HTERT RPE-1 (cell line): ENCODE measurements around the gene NUTM2F.
"Not testable (repeated sequence)": the region's sequence is repeated elsewhere in the genome, so short reads cannot be mapped to it uniquely, and the experiment has no call there.

Experiments used
- in situ Hi-C: fragments of 300-500 bp; cut with MboI; formaldehyde crosslinking; loops from 4 replicates; pipeline ENCODE4 v1.14.3; 2020; ENCODE audit warnings: low sequenced_read_pairs

Gene NUTM2F, protein sequence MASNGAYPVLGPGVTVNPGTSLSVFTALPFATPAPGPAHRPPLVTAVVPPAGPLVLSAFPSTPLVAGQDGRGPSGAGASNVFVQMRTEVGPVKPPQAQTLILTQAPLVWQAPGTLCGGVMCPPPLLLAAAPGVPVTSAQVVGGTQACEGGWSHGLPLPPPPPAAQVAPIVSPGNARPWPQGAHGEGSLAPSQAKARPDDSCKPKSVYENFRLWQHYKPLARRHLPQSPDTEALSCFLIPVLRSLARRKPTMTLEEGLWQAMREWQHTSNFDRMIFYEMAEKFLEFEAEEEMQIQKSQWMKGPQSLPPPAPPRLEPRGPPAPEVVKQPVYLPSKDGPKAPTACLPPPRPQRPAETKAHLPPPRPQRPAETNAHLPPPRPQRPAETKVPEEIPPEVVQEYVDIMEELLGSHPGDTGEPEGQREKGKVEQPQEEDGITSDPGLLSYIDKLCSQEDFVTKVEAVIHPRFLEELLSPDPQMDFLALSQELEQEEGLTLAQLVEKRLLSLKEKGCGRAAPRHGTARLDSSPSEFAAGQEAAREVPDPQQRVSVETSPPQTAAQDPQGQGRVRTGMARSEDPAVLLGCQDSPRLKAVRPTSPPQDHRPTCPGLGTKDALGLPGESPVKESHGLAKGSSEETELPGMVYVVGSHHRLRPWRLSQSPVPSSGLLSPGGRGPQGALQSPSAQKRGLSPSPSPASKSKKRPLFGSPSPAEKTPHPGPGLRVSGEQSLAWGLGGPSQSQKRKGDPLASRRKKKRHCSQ

DNA sequence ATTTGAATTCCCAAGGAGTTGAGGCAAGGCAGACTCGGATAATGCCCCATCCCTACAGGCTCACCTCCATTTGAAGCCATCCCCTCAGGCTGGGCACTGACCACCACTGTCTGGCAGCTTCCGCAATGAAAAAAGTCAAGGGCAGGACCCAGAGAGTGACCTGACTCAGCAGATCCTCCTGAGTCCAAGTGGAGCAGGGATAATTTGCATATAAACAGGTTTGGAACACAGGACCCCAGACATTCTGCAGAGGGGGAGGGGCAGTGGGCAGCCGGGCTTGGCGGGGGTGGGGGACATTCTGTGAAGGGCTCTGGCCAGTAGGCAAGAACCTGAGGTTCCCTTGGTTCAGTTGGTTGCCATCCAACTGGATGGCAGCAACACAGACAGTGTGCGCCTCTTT is at the start of gene NUTM2F:
Gene NUTM2F (minus strand): TSS at position 101 of the 400 bp plus-strand sequence. CDS start 21 bp downstream, at position 80.
- in situ Hi-C loops, result not testable (repeated sequence)

DNA sequence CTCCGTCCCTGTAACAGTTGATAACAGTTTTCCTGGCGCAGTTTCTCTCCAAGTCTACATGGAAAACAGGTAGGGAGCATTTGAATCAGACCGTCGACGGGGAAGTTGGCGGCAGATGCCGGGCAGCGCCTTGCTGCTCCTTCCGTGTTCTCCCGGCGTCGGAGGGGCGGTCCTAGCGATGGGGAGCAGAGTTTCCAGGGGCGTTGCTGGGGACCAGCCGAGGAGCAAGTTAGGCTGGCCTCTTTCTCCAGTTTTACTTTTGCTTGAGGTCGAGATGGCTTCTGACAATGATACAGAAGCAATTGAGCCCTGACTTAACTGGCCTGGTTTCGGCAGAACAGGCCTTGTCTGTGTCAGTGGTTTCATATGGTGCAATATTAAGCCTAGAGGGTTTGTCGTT is 46.8 kb upstream of the NUTM2F start:
- in situ Hi-C loops, result not testable (repeated sequence)

DNA sequence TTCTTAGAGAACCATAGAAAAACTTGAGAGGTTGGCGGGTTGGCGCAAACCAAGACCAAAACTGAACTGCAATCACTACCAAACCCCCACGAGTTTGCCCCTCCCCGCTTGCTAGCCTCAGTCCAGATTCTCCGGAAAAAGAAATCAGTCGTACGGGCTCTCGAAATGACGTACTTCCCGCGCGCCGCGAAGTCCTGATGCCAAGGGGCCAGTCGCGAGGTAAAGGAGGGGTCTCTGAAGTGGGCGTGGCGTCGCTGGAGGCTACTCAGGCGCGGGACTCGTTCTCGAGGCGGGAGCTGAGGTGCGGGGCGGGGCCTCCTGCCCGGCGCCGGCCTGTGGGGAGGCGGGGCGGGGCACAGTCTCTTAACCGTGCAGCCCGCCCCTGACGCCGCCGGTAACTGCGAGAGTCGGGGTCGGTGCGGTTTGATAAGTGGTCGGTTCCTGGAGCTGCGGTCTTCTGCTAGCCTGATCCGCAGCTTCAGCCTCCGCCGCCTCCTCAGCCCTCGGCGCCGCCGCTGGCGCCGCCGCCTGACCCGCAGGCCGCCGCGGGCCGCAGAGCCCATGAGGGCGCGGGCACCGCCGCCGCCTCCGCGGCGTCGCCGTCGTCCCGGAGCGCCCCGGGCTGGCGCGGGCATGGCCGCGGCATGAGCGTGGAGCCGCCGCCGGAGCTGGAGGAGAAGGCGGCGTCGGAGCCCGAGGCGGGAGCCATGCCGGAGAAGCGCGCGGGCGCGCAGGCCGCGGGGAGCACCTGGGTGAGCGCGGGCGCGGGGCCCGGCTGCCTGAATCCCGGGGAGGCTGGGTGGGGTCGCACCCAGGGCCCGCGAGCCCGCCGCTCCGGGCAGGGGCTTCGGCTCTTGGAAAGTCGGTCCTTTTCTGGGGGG is 46.0 kb upstream of the NUTM2F start:
- in situ Hi-C loops, result not testable (repeated sequence)

DNA sequence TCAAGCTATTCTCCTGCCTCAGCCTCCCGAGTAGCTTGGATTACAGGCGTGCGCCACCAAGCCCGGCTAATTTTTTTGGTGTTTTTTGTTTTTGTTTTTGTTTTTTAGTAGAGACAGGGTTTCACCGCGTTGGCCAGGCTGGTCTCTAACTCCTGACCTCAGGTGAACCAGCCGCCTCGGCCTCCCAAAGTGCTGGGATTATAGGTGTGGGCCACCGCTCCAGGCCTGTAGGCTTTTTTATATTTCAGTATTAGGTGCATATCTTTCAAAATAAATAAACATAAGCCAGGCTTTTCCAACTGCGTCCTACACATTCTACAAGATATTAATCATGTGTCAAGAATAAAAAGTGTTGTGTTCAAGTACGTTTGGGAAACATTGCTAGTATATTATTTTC is 45.3 kb upstream of the NUTM2F start:
- in situ Hi-C loops, result not testable (repeated sequence)

DNA sequence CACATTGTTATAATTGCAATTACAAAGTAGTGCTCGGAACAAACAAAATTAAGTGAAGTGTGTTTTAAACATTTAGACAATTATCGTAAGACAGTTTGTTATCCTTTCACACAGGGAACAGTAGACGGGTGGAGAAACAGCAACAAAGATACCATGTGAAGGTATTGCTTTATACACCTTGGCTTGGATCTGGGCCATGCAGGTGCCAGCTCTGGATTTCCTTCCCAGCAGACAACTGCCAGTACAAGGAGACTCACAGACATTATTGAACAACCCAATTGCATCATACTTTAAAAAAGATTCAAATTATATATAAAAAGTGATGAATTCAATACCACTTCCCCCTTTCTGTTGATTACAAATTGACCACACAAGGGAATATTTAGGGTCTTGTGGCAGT is 41.8 kb upstream of the NUTM2F start:
- in situ Hi-C loops, result not testable (repeated sequence)

DNA sequence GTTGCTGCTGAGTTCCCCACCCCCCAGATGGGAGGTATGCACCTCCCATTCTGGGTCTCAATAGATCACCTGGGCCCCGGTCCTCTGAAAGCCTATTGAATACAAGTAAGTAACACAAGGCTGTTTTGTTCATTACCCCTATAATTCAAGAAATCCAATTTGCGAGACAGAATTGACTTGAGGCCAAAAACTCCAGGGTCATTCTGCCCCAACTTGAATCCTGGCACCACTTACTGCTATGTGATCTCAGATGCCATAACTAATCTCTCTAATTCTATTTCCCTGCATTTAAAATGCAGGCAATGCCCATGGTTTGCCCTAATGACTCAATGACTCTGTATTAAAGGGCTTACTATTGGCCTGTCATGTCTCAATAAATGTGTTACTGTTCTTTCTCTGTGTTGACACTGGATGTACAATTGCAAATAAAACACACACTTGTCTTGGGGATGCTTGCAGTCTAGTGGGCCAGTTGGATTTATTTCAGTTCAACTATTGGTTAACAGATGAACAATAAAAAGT is 35.7 kb upstream of the NUTM2F start:
- in situ Hi-C loops, result not testable (repeated sequence)

DNA sequence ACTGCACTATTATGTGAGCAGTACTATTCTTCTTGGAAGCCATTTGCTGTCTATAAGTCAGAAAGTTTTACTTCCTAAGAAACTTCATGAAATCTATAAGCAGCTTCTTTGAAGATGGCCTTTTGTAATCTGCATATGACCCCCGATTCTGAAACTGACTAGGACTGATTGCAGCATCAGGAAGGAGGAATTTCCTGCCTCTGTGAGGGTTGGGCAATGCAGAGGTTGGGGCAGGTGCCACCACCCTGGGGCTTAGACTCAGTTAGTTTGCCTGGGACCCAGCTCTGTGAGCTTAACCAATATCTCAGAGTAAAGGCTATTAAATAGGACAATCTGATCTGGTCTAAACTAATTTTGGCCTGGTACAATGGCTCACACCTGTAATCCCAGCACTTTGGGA is 28.7 kb upstream of the NUTM2F start:
- in situ Hi-C loops, result not testable (repeated sequence)

DNA sequence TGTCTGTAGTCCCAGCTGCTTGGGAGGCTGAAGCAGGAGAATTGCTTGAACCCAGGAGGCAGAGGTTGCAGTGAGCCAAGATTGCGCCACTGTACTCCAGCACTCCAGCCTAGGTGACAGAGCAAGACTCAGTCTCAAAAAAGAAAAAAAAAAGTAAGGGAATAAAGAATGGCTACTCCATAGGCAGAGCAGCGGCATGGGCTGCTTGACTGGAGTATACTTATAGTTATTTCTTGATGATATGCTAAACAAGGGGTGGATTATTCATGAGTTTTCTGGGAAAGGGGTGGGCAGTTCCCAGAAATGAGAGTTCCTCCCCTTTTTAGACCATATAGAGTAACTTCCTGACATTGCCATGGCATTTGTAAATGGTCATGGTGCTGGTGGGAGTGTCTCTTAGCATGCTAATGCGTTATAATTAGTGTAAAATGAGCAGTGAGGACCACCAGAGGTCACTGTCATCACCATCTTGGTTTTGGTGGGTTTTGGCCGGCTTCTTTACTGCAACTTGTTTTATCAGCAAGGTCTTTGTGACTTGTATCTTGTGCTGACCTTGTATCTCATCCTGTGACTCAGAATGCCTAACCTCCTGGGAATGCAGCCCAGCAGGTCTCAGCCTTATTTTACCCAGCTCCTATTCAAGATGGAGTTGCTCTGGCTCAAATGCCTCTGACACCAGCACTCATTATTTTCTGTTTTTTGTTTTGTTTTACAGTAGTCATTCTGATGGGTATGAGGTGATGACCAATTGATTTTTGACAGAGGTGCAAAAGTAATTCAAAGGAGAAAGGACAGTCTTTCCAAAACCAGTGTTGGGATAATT is 23.7 kb upstream of the NUTM2F start:
- in situ Hi-C loops, result not testable (repeated sequence)

DNA sequence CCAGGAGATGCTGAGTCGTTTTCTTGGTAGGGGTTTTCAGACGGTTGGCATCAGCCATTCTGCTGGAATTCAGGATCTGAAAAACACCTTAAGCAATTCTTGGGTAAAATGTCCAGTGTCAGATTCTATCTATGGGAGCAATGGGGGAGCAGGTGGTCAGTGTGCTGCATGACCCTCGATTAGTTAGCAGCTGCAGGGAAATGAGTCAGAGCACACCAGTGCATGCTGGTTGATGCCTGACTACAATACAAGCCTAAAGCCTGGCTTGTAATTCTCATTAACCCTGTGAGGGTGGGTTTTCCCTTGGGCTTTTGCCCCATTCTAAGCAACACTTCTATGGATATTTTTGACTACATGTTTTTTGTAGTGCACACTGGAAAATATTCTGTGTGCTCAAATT is 20.3 kb upstream of the NUTM2F start:
- in situ Hi-C loops, result not testable (repeated sequence)

DNA sequence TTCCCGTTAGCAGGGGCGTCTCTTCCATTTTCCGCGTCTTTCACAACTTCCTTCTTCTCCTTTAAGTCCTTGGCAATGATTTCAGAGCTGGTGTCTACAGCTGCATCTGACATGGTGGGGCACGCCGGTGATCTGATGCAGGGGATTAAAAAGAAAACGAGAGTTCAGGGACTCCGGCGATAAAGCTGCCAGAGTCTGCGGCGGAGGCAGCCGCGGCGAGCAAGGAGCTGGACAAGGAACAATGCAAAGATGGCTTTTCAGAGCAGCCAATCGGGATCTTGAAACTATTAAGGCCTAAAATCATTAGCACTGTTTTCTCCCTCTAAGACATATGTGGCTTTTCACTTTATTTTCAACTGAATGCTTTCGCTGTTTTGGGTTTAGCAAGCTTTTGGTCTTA is 19.0 kb upstream of the NUTM2F start:
- in situ Hi-C loops, result not testable (repeated sequence)

DNA sequence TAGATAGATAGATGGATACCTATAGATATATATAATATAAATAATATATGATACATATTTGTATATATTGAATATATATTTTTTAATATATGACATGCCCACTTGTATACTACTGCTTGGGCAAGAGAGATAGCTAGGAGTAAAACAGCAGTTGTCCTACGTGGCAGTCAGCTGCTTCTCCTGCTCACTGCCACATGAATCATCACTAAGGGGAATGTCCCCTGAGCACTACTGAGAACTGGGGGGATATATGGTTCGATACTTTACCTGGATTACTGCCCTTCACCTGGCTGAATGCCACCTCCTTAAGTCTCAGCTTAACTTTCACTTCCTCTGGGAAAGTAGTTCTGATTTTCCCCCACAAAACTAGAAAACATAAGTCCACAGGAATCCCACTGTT is 13.3 kb upstream of the NUTM2F start:
- in situ Hi-C loops, result not testable (repeated sequence)

DNA sequence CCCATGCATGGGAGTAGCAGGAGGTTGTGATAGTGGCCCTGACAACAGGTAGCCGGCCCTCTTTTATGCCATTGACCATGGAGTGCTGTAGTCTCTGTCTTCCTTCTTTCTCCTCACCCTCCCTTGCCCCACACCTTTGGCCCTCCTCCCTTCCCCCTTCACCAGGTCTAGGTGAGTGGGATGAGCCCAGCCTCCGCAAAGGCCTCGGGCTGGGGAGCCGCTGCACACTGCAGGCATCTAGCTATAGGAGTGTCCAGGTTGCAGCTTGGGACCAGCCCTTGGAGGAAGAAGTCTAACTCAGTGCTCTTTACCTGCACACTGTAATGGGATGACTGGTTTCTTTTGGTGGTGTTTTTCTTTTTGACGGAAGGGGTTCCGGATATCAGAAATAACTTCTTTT is 12.3 kb upstream of the NUTM2F start:
- in situ Hi-C loops, result not testable (repeated sequence)

DNA sequence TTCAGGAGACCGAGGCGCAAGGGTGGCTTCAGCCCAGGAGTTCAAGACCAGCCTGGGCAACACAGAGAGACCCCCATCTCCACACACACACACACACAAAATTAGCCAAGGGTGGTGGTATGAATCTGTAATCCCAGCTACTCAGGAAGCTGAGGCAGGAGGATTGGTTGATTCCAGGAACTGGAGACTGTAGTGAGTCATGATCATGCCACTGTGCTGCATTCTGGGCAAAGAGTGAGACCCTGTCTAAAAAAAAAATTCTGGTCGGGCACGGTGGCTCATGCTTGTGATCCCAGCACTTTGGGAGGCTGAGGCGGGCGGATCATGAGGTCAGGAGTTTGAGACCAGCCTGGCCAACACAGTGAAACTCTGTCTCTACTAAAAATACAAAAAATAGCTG is 11.2 kb upstream of the NUTM2F start:
- in situ Hi-C loops, result not testable (repeated sequence)

DNA sequence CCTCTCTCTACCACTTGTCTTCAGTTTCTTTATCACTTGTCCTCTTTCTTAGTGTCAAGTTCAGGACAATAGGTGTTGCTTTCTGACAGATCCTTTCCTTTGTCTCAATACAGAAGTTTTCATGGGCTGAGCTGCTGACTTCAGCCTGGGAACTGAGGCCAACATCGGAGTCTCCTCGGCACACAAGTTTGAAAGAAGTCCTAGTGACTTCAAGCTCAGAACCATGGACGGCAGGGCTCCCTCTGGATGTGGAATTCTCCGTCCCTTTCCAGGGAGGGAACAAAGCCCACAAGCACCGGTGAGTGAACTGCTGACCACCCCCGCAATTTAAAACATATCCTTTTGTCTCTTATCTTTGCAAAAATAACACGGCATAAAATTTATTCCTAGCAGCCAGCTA is 10.3 kb upstream of the NUTM2F start:
- in situ Hi-C loops, result not testable (repeated sequence)

DNA sequence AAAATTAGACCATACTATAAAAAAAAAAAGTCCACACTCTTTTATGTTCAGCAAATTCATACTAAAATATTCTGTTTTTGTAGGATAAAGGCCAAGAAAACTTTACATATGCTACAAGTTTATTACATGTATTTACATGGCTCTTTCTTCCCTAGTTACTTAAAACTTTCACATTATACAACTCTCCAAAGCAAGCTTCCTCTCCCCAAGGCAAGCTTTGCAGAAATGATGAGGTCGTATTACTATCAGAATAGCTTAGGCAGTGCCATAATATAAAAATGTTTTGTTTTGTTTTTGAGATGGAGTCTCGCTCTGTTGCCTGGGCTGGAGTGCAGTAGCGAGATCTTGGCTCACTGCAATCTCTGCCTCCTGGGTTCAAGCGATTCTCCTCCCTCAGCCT is 8.0 kb upstream of the NUTM2F start:
- in situ Hi-C loops, result not testable (repeated sequence)

DNA sequence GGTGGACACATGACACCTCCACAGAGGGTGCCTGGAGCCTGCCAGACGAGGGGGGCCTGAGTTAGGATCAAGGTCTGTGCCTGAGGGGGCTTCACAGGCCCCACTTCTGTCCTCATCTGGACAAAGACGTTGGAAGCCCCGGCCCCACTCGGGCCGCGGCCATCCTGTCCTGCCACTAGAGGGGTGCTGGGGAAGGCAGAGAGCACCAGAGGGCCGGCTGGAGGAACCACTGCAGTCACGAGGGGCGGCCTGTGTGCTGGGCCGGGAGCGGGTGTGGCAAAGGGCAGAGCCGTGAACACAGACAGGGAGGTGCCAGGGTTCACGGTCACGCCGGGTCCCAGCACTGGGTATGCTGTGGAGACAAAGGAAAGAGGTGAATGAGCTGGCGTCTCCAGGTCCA is 2.9 kb downstream of the NUTM2F start:
- in situ Hi-C loops, result not testable (repeated sequence)

DNA sequence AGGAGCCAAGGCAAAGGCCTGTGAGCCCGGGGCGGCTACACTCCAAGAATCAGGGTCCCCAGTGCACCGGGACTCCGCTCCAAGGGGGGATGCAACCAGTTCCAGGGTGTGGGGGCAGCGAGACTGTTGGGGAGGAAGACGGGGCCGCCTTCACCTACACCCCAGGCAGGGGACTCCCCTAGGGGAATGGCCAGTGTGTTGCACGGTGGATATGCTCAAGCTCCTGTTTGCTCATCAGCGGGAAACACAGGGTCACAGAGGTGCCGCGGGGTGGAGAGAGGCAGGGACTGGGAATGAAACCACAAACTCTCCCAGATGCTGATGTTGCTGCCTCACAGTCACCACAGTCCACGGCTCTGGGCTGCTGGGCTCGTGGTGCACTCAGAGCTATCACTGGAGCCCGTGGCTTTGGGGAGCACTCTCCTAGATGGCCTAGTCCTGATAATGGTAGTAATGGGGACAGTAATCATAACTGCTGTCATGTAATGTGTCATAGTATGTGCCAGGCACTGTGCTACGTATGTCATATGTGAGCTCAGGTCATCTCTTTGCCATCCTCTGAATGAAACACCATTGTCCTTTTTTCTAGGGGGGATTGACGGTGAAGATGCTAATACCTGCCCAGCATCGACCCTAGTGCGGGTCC is 5.2 kb downstream of the NUTM2F start:
- in situ Hi-C loops, result not testable (repeated sequence)

DNA sequence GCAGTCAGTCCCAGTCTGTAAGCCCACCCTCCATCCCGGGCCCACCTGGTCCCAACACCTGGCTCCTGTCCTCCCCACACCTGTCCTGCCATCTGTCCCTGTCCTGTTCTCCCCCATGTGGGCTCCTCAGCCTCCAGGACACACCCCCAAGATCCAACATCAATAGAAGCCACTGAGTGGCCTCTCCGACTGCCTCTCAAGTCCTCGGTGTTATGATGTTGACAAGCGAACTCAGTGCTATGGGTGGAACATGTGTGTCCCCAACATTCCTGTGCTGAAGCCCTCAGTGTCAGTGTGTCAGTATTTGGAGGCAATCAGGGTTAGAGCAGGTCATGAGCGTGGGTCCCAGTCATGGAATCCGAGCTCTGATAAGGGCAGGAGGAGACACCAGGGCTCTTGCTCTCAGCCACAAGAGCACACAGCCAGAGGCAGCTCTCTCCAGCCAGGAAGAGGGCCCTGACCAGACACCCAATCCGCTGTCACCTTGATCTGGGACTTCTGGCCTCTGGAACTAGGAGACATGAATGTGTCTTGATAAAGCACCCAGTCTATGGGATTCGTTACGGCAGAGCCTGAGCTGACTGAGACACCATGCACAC is 6.0 kb downstream of the NUTM2F start:
- in situ Hi-C loops, result not testable (repeated sequence)

DNA sequence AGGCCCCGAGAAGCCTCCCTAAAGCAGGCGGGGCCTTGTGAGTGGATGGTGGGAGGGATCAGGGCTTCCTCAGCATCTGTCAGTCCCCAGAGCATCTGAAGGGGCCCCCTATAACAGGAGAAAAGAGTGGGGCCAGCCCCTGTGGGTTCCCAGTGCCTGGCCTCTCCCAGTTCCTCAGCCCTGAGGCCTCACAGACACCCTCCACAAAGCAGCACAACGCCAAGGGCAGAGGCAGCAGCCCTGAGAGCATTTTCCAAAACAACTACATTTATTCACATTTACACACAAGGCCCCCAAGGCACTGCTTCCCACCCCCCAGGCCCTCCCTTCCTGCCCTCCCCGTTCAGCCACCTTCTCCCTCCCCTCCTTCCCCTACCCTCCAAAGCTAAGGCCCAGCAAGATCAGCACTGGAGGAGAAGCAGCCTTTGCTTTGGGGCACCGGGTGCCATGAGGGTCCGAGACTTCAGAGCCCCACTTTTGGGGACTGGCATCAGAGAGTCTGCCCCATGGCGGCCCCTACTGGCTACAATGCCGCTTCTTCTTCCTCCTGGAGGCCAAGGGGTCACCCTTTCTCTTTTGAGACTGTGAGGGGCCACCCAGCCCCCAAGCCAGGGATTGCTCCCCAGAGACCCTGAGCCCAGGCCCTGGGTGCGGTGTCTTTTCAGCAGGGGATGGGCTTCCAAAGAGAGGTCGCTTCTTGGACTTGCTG is 10.3 kb downstream of the NUTM2F start:
- in situ Hi-C loops, result not testable (repeated sequence)
